NCI-H460 (cell line): Measurements from ENCODE around the gene HOXA3. TPM values are rescaled to one million over a fixed set of nuclear protein-coding genes. Genes with fewer than 3 reads are reported as not detected.

ENCODE experiments used
- DNase-seq: peaks from one replicate; pipeline ENCODE4 v3.0.0-alpha.2; 2016; ENCODE audit warnings: low read depth; ENCODE audit errors: extremely low read depth
- total RNA-seq: library from RNA; depleted of rRNA; stranded (reverse); fragments of >200 nt; shearing (Covaris generic); gene quantifications from 2 replicates; pipeline ENCODE4 v1.2.3, GENCODE V29; 2014

The HOXA3 gene
- total RNA-seq, 1 experiment from 2014 or later, result 4.4 TPM

DNA sequence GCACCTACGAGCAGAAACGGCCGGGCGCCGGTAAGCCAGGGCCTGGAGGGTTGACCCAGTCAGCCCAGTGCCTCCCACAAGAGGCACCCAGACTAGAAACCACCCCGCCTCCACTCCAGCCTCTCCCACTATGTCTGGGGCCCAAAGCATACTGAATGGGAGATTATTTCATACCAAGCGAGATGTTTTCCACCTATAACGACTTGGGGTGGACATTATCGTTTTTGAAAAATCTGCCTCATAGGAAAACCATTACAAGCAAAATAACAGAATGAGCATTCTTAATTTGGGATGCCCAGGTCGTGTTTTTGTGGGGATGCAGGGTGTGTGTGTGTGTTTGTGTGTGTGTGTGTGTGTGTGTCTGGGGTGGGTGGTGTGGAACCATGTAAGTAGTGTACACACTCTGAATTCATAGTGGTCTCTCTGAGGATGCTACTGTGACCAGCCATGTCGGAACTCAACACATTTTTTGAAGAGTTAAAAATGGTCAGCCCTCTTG lies 6.4 kb downstream of the HOXA3 start:
- no peak for DNase-seq

DNA sequence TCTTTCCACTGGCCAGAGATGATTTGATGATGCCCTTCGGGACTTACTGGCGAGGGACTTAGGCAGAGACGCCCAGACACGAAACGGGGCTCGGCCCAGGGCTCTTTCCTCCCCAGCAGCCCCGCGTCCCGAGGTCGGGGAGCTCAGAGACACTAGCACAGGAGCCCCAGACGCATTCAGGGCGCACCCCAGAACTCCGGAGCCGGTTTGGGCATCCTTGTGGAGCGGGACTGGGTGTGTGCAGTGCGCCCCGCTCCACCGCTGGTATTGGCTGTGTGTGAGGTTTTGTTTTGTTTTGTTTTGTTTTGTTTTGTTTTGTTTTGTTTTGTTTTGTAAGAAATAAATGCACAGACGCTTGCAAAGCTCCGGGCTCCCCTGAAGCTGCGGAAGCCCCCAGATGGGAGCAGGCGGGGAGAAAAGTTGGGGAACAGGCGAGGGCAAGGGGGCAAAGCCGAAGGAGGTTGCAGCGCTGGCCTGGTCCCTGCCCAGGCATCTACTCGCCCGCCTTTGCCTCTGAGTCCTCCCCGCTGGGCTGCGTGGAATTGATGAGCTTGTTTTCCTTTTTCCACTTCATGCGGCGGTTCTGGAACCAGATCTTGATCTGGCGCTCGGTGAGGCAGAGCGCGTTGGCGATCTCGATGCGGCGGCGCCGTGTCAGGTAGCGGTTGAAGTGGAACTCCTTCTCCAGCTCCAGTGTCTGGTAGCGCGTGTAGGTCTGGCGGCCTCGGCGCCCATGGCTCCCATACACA lies 7.0 kb downstream of the HOXA3 start:
- DNase-seq, result no peak

DNA sequence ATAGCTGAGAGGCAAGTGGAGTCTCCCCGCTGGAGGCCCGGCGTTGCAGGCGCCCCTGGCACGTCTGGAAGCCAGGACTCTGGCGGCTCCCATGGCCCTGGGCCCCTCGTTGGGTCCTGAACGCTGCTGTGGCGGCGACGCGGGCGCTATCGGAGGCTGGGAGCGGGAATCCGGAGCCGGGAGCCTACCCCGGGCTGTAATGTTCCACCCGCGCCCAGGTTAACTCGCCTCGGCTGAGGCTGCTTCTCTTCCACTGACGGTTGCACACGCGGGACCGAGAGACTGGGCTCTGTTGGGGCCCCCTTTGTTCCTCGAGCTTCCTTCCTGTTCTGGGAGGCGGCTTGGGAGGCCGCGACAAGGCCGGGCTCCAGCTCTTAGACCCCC lies 7.6 kb downstream of the HOXA3 start:
- DNase-seq, result no peak

DNA sequence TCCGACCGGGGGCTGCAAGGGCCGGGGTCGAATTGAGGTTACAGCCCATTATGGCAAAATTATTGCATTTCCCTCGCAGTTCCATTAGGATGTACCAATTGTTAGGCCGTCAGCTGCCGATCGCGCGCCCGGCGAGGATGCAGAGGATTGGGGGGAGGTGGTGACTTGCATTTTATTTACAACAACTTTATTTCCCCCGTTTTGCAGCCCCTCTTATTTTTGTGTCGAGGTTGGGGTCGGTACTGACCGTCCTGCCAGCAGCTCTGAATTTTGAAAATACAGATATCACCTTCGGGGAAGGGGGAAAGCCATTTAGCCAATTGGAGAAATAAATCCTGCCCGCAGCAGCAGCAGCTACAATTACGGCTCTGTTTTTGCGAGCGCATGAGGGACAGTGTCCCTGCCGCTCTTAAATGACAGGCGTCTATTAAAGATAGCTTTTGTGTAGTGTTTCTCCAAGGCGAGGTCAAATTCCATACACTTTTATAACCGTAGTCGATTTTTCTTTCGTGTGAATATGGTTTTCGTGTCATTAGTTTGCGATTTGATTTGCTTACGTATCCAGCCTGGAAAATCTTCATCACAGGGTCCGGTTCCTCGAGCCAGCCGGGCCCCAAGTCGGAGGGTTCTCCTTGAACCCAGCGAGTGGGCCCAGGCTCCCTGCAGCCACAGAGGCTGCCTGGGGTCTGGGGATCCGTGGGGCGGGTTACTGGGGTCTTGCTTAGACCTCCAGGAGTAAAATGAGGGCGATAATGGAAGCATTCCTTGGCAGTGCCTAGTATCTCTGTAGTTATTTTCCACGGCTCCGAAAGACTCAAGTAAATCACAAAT lies 8.2 kb downstream of the HOXA3 start:
- no peak for DNase-seq

DNA sequence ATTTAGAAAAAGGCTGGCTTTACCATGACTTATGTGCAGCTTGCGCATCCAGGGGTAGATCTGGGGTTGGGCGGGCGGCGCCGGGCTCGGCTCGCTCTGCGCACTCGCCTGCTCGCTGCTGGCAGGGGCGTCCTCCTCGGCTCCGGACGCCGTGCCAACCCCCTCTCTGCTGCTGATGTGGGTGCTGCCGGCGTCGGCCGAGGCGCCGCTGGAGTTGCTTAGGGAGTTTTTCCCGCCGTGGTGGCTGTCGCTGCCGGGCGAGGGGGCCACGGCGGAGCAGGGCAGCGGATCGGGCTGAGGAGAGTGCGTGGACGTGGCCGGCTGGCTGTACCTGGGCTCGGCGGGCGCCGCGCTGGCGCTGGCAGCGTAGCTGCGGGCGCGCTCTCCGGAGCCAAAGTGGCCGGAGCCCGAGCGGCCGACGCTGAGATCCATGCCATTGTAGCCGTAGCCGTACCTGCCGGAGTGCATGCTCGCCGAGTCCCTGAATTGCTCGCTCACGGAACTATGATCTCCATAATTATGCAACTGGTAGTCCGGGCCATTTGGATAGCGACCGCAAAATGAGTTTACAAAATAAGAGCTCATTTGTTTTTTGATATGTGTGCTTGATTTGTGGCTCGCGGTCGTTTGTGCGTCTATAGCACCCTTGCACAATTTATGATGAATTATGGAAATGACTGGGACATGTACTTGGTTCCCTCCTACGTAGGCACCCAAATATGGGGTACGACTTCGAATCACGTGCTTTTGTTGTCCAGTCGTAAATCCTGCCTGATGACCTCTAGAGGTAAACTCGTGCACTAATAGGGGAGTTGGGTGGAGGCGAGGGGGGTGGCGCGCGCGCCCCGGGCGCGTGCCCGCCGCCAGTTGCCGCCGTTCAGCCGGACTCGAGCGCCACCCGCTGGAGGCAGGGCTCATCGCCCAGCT lies 9.1 kb downstream of the HOXA3 start, which contains the start of gene HOXA5:
Gene HOXA5 (minus strand): TSS at position 659 of the 927 bp plus-strand sequence. CDS start 74 bp downstream, at position 585.
- DNase-seq, result no peak

DNA sequence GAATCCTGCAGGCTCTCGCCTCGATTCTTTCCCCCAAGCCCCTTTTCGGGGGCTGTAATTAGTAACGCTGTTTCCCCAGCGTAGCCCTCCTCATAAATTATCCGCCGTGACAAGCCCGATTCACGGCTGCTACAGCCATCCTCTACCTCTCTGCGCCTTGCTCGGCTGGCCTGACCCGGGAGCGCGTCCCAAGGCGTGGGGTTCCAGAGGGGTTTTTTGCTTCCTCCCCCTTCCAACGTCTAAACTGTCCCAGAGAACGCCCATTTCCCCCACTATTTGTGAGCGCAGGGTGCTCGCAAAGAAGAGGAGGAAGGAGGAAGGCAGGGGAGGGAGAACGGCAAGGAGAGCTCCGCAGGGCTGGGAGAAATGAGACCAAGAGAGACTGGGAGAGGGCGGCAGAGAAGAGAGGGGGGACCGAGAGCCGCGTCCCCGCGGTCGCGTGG lies 9.8 kb downstream of the HOXA3 start:
- no peak for DNase-seq

DNA sequence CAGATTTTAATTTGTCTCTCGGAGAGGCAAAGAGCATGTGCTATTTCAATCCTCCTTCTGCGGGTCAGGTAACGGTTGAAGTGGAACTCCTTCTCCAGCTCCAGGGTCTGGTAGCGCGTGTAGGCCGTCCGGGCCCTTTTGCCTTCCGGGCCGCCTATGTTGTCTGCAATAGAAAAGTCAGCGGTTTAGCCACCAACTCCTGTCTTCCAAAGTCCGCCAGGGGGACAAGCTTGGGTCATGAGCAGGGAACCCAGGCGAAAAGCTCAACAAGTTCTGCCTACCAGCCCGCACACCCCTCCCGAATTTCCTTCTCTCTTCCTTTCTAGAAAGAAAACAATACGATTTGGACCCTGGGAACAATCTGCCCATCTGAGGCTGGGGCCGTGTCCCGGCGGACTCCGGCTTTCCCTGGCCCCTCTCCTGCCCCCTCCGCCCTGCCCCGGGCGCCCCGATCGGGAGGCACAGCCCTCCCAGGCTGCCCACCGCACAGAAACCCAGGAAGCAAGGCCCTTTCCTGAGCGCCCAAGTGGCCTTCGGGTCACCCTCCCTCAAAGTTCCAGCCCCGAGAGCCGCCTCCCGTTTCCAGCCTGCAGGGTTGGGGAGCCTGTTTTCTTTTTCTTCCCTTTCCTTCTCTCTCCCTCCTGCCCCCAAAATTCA lies 10.3 kb downstream of the HOXA3 start:
- DNase-seq, result no peak

DNA sequence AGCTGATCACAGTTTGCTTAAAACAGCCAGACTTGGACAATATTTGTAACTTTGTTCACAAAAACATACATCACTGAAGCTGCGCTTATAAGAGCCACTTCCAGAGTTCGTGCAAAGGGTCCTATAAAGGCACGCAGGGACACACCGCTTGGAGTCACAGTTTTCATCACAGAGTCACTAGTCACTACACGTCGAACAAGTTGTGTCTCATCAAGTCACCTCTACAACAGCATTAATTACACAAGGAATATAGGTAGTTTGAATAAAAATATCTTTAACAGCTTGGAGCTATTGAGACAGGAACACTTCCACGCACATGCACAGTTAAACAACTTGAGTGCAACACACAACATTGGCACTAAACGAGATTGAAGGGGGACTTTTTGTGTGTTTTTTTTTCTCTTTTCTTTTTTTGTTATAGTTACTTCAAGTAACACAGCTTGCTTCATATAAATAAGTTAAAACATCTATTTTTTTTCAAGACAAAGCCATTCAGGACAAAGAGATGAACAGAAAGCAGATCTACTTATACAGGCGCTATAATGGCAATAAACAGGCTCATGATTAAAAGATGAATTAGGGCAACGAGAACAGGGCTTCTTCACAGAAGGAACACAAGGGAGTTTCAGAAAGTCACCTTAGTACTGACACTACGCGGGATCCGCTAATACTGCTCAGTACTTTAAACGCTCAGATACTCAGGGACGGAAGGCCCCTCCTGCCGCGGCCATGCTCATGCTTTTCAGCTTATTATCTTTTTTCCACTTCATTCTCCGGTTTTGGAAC lies 11.1 kb downstream of the HOXA3 start:
- DNase-seq, result no peak

DNA sequence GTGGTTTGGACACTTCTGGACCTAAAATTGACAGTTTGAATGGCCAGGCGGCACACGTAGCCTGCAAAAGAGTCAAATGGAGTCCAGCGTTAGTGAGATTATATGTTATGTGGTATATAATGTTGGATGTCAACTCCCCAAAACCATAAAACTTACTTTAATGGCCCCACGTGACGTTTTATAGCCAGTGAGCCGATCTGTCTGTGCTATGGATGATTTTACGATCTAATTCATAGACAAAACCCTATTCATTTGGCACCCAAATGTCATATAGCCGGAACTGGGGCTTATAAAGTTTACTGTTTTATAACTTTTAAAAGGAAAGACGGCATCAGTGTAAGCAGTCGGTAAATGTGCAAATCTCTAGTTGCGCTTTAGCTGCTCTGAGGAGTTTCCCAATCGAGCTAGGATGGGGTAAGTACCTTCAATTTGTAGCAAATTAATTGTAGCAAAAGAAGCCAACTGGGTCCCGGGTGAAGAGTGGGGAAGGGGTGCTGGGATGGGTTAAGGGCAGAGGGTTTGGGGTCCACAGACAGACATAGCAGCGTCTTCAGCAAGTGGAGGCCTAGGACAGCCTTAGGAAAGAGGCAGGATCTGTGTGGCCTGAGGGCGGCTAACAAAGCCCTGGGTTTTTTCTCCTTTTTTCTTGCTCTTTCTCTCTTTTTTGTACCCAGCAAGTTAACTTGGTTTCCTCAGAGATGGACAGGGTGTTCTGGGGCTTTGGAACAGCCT lies 12.1 kb downstream of the HOXA3 start:
- DNase-seq, result no peak

DNA sequence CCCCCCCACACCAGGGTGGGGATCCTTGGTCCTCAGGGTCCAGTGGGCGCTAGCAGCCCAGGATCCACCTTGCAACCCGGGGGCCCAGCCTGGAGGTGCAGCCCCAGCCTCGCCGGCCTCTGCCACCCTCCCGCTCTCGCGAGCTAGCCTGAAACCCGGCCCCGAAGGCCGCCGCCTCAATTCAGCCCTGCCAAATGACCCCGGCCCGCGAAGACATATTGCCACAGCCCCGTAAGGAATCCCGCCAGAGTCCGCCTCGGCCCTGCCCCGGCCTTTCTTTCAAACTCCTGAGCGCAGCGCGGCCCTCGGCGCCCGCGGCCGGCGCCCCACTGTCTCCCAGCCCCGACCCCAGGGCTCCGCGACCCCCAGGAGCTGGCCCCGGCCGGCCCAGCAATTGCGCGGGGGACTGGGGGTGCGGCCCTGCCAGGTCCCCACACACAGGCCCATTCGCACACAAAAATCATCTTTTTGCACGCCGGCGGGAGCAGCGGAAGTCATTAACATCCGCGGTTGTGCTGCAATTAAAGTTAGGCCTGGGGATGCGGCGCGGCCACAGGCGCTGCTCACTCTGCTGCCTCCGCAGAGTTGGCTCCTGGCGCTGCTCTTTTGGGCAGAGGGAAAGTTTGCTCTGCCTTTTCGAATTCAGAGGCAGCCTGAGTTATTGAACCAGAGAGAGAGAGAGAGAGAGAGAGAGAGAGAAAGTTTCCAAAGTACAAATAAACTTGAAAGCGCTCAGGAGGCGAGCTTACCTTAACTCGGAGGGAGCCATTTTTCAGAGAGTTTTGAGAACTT lies 12.9 kb downstream of the HOXA3 start:
- no peak for DNase-seq

DNA sequence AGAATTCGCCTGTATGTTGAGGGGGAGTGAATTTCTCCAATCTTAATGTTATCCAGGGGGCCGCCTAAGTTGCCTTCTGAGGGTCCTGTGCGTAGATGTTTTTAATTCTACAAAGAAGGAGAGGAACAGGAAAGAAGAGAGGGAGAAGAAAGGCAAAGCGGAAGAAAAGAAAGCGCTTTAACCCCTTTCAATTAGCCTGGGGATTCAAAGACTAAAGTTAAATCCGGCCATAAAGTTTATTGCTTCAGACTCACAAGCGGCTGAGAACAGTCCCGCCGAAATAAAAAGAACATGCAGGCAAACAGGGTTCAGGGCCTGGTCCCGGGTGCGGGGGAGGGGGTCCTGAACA lies 13.4 kb downstream of the HOXA3 start:
- DNase-seq, result no peak

DNA sequence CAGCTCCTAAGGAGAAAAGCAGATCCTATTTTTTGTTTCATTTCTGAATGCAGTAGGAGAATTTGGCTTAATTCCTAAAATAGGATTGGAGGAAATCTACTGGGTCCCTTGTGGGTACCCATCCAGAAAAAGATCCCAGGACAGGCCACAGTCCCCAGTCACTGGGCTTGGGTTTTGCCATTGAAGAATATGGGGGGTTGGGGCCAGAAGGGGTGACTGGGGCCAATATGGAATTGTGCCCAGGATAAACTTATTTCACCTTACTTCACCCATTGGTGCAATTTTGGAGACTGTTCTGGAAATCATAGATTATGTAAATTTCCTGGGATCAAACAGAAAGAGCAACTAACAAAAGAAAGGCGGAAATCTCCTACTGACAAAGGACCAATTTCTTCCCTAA lies 13.9 kb downstream of the HOXA3 start:
- no peak for DNase-seq

DNA sequence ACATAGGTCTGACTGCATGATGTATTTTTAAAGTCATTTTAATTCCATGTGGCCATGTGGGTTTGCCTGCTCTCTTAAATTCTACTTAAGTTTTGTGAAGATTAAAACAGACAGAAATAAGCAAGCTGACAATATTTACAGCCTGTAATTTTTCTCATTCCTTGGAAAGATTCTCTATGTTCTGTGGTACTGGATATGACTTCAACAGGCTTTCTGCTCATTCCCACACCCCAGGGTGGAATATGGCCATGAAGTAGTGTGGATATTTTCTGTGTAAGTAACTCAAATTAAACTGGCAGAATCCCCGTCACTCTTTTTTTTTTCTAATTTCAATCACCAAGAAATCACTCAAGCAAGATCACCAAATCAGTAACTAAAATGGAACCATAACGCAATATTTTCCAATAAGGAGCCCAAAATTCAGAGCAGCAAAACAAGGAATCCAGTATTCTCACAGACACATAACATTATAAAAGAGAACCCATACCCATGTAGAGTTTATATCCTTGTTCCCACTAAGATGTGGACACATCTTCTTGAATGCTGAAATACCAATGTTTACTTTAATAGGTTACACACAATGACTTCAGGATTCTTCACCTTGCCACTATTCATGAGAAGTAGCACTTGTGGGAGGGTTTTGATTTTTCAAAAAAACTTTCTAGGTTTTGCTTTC lies 14.6 kb downstream of the HOXA3 start:
- DNase-seq, result no peak

DNA sequence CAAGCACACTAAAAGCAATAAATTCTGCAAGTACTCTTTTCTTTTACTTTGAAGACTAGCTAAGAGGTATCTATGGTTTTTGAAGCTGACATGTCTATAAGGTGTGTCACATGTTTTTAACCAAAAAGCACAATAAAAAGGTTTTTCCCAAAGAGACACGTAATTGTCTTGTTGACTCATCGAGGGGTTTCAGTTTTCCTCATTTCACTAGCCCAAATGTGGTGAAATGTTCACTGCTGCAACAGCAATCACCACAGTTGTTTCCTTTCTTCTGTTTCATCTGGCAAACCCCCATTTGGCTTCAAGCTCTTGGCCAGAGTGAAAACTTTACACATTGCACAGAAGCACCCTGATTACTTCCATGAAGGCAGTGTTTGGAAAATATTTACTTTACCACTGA lies 18.0 kb downstream of the HOXA3 start:
- no peak for DNase-seq

DNA sequence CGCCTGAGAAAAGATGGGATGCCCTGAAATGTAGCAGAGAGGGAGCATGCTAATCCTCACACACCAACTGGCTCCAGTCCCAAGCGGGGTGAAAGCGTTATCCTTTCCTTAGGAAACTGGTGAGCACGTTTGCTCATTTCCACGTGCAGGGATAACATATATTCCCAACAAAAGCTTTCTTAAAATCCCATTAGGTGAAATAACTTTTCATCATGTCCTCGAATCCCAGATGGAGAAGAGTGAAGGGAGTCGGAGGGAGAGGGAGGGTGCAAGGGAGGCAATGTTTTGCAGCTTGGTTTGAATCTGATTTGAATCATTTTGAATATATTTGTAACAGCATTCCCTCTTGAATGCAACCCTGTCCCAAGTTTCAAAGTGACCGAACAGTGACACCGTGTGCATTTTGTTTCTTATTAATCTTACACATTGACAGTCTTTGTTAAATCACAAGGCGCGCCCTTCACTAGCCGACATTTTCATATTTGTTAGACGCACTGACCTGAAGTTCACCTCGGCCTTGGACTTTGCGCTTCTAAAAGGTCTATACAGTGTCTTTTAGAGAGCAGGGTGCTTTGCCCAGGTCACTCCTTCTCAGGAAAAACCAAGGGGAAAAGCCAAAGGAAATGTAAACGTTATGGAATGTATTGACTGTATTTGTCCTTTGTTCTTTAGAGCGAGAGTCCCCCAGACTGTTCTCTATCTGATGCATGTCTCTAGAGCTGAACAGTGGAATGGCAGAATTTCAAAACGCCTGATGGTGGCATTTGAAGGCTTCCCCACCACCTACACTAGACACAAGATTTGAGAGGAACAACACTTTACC lies 18.8 kb downstream of the HOXA3 start:
- DNase-seq, result no peak

DNA sequence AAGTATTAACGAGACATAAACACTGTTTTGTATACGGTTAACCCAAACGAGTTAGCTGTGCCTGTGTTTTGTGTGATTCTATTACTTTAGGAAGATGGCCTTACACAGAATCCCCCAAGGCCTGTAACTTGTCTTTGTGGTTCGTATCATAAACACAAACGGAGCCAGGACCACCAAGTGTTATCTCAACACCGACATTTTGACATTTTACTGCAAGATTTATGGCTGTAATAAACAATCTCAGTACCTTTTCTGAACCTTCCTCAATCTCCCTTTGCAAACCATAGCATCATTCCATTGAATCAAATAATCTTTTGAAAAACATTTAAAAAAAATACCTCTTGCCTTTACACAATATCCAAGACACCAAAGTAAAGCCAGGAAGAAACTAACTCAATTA lies 19.4 kb downstream of the HOXA3 start:
- no peak for DNase-seq

DNA sequence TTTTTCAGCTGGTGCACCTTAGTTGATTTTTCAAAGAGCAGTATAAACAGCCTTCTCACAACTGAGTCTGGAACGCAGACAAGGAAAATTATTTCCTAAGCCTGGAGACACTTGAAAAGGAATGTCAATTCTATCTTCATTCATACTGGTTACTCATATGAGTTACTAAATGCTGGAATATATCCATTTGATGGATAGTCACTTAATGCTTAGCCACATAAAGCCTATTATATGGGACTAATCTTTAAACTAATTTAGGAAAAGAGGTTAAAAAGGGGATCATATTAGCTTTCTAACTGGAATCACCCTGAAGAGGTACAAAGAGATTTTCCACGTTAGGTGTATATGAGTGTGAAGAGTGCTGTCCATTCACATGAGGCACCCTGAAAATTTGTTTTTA lies 20.2 kb downstream of the HOXA3 start:
- no peak for DNase-seq
